HG03175 (cell line): ENCODE data around the gene GUCY1A1.
"Not testable (repeated sequence)": the region's sequence is repeated elsewhere in the genome, so short reads cannot be mapped to it uniquely, and the experiment has no call there.

Experiments used
- ATAC-seq: cut with Tn5 transposase; IDR thresholded peaks from one replicate; pipeline ENCODE4 v1.9.1; 2021; ENCODE audit warnings: mild to moderate bottlenecking, moderate library complexity; ENCODE audit not compliant: unreplicated experiment

The GUCY1A1 gene, protein sequence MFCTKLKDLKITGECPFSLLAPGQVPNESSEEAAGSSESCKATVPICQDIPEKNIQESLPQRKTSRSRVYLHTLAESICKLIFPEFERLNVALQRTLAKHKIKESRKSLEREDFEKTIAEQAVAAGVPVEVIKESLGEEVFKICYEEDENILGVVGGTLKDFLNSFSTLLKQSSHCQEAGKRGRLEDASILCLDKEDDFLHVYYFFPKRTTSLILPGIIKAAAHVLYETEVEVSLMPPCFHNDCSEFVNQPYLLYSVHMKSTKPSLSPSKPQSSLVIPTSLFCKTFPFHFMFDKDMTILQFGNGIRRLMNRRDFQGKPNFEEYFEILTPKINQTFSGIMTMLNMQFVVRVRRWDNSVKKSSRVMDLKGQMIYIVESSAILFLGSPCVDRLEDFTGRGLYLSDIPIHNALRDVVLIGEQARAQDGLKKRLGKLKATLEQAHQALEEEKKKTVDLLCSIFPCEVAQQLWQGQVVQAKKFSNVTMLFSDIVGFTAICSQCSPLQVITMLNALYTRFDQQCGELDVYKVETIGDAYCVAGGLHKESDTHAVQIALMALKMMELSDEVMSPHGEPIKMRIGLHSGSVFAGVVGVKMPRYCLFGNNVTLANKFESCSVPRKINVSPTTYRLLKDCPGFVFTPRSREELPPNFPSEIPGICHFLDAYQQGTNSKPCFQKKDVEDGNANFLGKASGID

DNA sequence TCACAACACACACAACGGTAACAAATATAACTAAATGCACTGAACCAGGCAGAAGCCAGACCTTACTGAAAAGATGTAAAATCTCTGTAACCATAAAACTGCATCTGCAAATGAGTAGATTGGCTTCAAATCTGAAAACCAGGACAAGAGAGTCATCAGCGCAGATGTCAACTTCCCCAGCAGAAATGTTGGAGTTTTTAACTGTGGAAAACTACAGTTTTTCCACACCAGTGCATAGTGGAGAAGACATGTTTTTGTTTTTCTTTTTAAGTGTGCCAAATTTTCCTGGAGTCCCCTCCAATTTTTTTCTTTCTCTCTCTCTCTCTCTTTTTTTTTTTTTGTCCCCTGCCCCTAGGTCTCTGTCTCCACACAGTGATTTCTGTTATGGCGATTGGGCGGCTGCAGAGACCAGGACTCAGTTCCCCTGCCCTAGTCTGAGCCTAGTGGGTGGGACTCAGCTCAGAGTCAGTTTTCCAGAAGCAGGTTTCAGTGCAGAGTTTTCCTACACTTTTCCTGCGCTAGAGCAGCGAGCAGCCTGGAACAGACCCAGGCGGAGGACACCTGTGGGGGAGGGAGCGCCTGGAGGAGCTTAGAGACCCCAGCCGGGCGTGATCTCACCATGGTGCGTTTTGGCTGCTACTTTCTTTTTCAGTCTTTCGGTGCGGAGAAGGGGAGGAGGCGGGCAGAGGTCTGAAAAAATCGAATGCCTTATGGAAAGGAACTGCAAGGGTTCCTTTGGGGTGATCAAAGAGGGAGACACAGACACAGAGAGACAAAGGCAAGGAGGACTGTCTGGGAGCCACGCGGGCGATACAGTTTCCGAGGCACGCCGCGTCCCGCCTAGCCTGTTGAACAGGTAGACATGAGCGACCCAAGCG lies at the start of gene GUCY1A1:
Gene GUCY1A1, plus strand, starts transcription at position 505 of the 878 bp plus-strand sequence. CDS start 30,020 bp downstream, outside the sequence.
- peak; percentile 29 for ATAC-seq

DNA sequence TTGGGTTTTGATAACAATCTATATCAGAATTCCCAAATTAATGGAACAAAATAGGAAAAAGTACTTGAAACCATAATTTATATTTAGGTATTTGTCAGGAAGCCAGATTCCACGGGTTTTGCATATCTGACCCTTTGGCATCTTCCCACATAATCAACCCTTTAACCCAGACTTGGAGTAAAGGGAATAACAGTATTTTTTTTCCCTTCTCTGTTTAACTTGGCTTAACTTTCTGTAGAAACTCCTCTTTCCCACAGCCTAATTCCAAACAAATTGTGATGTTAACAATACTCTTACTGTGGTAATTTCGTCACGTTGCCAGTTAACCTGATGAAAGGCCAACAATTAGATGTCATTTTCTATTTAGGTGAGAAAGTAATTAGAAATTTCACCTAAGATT lies 49.4 kb upstream of the GUCY1A1 start:
- ATAC-seq, result no peak

DNA sequence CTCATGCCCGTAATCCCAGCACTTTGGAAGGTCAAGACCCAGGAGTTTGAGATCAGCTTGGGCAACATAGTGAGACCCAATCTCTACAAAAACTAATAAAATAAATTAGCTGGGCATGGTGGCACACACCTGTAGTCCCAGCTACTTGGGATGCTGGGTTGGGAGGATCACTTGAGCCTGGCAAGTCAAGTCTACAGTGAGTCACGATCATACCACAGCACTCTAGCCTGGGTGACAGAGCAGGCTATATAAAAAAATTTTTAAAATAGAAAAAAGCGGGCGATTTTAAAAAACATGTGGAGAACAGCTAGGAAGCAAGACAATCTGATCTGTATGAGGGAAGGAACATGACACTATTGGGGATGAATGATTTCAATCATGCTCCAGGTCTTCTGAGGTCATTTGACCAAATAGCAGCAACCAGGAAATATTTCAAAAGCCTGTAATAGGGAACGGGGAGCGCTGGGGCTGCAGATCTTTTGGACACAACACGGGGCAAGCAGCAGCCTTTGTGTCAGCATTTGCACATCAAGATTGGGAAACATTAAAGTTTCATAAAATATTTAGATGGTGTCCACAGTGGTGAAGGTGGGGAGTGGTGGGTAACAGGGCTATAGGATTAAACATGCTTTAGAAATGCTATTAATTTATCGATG lies 48.3 kb upstream of the GUCY1A1 start:
- no peak for ATAC-seq

DNA sequence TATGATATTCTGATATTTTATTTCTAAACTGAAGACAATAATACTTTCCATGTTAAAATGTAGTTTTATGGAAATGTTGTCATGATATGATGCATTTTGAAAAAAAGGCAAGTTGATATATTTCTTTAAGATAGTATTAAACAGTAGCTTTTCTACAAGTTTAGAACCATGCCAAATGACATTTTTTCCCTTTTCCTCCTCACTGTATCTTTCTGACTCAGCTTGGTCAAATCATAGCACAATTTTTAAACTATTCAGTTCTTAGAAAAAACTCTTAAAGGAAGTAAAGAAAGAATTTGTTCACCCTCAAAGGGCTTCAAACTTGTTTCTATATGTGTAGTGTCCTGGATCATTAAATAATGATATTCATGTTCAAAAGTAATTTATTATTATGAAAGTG lies 46.0 kb upstream of the GUCY1A1 start:
- no peak for ATAC-seq

DNA sequence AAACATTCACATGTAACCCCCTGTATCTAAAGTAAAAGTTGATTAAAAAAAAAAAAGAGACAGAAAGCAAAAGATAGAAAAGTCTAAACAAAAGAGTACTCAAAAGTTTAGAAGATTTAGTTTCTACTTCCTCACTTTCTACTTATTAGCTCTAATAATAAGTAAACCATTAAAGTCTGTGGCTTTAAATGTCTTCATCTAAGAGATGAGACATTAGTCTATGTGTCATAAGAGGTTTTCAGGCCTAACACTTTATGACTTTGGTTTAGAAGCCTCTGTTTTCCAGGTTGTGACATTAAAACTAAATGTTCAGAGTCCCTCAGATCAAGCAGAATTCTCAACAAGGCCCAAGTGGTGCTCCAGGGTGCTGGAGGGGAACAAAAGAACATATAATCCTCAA lies 42.2 kb upstream of the GUCY1A1 start:
- ATAC-seq, result peak; percentile 99

DNA sequence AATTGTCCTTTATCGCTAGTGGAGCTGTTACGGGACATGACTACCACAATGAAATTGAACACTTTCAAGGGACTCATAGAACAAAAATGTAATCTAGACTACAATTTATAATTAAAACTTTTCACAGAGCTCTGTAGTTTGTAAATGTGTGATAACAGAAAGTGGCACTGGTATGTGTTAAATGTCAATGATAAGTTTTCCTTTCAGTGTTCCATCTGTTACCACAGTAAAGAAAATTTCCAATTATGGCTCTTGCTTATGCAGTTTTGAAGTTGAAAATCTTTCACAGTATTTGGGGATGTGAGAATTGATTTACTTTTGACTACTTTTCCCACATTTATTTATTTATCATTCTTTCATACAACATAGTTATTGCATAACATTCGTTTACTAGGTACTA lies 40.1 kb upstream of the GUCY1A1 start:
- no peak for ATAC-seq

DNA sequence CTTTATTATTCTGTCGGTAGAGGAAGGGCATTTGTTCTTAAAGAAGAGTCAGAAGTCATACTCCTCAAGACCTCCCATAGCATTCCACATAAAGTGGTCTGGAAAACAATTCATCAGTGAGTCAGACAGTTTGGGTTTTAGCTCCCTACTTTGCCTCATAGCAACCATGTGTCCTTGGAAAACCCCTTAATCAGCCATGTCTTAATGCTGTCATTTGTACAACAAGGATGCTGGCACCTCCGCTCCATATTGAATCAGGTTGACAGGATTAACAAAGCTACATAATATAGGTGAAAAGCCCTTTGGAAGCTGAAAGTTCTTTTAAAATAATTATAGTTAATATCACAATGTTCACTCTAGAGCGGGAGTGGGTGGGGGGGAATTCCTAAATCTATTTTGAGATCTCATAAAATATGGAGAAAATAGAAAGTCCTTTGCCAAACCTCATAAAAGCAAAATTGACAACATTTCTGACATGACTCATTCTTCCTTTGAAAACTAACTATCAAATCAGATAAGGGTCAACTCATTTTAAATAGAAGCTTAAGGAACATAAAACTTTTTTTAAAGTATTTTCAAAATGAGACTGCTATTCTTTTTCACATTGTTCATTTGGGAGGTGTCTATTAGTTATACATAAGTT lies 37.3 kb upstream of the GUCY1A1 start:
- ATAC-seq, result no peak

DNA sequence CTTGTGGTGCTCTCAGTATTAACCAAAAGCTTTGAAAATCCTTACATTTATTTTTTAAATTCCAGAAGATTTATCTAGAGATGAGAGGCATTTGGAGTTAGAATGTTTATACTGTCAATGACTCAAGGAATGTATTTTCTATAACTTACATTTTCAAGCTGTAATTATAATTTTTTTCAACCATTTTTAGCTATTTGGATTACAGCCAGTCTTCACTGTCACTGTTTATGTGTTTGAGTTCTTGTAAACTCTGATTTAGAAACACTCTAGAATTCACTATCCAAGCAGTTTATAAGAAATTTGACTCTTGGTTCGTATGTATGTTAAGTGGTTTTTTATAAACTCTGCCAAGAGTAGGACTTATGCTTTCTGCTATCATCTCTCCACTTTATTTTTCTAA lies 36.7 kb upstream of the GUCY1A1 start:
- ATAC-seq, result no peak

DNA sequence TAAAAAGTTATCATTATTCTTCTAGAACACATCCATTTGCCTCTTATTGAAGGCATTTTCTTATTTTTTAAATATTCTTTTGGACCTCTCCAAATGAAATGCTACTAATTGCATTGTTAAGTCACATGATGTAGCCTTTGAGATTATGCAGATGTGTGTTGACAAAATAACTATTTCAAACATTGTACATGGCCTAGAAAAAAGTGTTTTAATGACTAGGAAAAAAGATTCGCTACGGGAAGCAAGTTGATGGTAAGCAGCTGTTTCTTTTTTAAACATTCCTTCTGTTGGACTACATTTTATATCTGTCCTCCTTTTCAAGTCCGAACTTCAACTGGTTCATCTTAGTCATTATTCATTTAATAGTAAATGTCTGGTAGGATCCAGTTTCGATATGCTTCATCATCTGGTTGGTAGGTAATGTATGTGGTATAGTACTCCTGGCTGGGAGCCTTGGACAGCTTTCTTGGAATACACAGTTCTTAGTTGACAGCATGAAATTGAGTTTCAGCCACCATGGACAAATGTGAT lies 34.3 kb upstream of the GUCY1A1 start:
- no peak for ATAC-seq

DNA sequence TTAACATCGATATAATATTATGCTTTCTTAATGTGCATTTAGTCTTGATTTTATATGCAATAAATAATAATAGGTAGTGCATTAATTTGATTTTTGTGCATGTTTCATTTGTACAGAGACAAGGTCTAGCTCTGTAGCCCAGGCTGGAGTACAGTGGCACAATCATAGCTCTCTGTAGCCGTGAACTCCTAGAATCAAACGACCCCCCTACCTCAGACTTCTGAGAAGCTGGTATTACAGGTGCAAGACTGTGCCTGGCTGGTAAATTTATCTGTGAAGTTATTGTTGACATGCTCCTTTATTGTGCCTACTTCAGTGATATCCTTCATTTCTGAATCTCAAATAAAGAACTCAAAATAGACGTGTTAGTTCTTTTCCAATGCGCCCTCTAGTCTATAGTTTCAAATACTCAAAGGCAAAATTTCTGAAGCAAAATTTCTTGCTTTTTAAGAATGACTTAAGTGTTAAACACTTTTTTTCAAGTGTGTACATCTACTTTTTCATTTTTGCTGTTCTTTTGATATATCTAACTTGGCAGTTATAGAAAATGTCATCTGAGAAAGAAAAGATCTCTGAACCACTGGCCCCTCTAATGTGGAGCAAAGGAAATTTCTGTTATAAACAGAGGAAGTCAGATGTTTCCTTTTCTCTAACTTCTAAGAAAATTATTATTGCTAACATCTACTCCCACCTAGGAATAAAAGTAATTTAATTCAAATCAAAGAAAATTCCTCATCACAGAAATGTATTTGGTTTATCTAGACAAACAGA lies 28.3 kb upstream of the GUCY1A1 start:
- ATAC-seq, result no peak

DNA sequence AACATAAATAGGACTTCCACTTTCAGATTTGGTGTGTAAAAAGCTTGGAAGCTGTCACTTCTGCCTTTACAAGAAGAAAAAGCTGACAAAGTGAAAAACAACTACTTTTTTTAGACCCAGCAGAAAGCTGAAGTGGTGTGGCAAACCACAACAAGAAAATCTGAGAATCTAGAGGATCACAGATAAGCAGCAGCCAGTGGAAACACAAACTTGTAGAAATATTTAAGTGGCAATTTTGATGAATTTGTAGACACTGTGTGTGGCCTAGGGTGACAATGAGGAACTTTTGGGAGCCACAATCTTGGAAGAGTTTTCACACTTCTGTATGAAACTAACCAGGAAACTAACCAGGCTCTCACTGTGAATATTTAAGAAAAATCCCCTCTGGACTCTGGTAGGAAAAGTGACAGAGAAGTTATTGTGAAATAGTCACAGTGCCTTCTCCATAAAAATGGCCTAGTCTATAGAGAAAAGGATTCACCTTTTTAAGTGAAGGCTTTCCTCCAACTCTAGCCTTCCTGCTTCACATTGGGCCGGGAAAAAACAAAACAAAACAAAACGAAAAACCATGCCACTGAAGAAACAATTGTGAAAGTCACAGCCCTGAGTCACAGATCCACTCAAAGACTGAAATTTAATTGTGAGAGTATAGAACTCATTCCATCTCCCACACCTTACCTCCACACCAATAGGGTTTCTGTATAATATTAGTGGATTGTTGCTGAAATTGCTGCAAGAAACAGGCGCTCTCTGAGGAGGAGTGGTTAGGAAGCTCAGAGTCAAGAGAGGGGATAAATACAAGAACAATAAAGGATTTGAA lies 26.7 kb upstream of the GUCY1A1 start:
- ATAC-seq, result peak; percentile 86

DNA sequence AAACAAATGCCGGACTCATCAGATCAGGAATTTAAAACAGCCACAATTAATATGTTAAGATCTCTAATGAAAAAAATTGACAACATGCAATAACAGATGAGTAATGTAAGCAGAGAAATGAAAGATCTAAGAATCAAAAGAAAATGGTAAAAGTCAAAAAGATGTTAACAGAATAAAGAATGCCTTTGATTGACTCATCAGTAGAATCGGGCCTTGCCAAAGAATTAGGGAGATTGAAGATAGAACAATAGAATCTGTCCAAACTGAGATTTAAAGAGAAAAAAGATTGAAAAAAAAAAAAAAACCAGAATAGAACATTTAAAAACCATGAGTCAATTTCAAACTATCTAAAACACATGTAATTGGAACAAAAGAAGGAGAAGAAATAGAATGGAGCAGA lies 25.9 kb upstream of the GUCY1A1 start:
- ATAC-seq, result no peak

DNA sequence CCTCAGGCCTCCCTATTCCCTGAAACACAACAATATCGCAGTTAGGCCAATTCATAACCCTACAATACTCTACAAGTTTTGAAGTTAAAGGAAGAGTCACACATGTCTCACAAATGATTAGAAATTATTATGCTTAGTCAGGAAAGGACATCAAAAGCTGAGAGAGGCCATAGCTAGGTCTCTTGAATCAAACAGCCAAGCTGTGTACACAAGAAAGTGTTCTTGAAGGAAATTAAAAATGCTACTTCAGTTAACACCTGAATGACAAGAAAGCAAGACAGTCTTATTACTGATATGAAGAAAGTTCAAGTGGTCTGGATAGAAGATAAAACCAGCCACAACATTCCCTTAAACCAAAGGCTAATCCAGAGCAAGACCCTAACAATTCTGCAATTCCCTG lies 23.6 kb upstream of the GUCY1A1 start:
- no peak for ATAC-seq

DNA sequence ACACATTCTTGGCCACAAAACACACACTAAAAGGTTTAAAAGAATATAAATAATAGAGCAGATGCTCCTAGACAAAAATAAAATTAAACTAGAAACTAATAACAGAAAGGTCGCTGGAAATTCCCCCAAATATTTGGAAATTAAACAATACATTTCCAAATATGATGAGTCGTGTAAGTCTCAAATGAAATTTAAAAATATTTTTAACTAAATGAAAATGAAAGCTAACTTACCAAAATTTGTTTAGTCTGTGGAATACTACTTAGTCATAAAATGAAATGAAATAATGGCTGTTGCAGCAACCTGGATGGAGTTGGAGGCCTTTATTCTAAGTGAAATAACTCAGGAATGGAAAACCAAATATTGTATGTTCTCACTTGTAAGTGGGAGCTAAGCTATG lies 20.6 kb upstream of the GUCY1A1 start:
- no peak for ATAC-seq

DNA sequence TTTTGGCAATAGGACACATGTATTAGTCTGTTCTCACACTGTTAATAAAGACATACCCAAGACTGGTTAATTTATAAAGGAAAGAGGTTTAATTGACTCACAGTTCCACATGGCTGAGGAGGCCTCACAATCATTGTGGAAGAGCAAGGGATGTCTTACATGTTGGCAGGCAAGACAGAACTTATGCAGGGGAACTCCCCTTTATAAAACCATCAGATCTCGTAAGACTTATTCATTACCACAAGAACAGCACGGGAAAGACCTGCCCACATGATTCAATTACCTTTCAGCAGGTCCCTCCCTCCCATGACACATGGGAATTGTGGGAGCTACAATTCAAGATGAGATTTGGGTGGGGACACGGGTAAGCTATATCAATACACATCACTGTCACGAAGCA lies 15.9 kb upstream of the GUCY1A1 start:
- ATAC-seq, result not testable (repeated sequence)

DNA sequence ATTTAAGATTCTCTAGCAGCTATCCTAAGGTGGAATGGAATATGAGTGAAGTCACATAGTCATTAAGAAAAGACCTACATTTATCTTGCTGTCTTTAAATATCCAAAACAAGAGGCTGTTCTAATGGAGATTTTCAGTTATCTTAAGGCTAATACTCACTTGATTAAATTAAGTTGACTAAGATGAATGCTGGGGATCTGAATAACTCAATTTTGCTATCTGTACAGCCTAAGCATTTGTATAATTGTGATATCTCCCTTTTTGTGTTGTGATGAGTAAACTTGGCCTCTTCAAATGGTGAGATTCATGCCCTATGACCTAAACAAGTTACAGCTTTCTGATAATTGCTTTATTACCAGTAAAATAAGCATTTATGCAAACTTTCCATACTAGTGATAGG lies 13.6 kb upstream of the GUCY1A1 start:
- no peak for ATAC-seq

DNA sequence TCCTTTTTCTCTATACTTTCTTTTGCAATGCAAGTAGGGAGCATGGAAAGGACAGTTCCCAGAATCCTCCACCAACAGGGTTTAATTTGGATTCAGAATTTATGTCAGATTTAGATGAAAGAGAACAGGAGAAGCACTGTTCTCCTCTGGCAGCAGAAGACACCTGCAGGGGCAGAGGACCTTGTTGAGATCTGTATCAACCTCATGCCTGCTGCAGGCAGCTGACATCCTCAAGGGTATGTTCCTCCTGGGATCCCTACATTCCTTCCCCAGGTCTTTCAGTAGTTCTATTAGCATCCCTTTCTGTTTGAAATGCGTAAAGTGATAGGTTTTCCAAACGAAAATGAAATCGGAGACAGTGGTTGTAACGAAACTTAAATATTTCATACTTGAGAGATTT lies 10.6 kb upstream of the GUCY1A1 start:
- ATAC-seq, result no peak

DNA sequence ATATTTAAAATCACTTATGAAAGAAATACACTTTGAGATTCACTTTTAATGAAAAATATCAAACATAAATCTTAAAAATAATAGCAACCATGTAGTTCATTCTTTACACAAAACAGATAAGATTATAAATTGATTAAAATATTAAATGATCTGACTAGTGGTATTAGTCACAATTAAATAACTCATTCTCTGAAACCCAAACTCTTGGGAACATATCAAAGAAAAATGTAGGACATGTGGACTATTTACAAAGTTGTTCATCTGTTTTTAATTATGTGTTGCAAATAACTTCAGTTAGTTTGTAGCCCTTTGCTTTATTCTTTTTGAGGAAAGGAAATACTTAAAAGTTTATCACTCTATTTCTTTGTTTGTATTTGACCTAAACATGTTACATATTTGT lies 9.5 kb upstream of the GUCY1A1 start:
- no peak for ATAC-seq
